SK-N-SH treated with all-trans-retinoic acid at 6 μM for 48 hours (cell line): ENCODE data around the gene EIF4E.

Source experiments
- ATAC-seq: fragments of 200-7000 bp; cut with Tn5 transposase; 3 replicates; pipeline ENCODE4 v1.9.1; 2020; ENCODE audit warnings: mild to moderate bottlenecking, moderate library complexity
- ARNTL ChIP-seq: fragments of 450-650 bp; formaldehyde crosslinking; IDR thresholded peaks from 2 replicates; pipeline ENCODE4 v1.5.0; 2020; ENCODE audit warnings: low read depth, mild to moderate bottlenecking, moderate library complexity, borderline replicate concordance
- BACH2 ChIP-seq: fragments of 250-450 bp; sonication (Bioruptor Pico); IDR thresholded peaks from 2 replicates; pipeline ENCODE4 v1.9.0; 2021; ENCODE audit warnings: mild to moderate bottlenecking, borderline replicate concordance
- CSDC2 ChIP-seq: fragments of 250-450 bp; sonication (Bioruptor Pico); IDR thresholded peaks from 2 replicates; pipeline ENCODE4 v1.5.0; 2020; ENCODE audit warnings: mild to moderate bottlenecking, moderate library complexity
- ESRRG ChIP-seq: fragments of 250-450 bp; sonication (Bioruptor Pico); IDR thresholded peaks from 2 replicates; pipeline ENCODE4 v1.6.1; 2021; ENCODE audit warnings: mild to moderate bottlenecking
- GLIS3 ChIP-seq: fragments of 250-450 bp; sonication (Bioruptor Pico); IDR thresholded peaks from 2 replicates; pipeline ENCODE4 v1.5.0; 2020; ENCODE audit warnings: mild to moderate bottlenecking, moderate library complexity
- ISL1 ChIP-seq: fragments of 250-450 bp; sonication (Bioruptor Pico); IDR thresholded peaks from 2 replicates; pipeline ENCODE4 v2.1.2; 2022; ENCODE audit warnings: mild to moderate bottlenecking, moderate library complexity
- OSR1 ChIP-seq: fragments of 250-450 bp; sonication (Bioruptor Pico); IDR thresholded peaks from 2 replicates; pipeline ENCODE4 v1.8.0; 2022; ENCODE audit warnings: moderate library complexity, mild to moderate bottlenecking, inconsistent platforms
- PPARA ChIP-seq: fragments of 250-450 bp; sonication (Bioruptor Pico); IDR thresholded peaks from 2 replicates; pipeline ENCODE4 v1.5.0; 2020; ENCODE audit warnings: mild to moderate bottlenecking, borderline replicate concordance
- RARB ChIP-seq: fragments of 250-450 bp; sonication (Bioruptor Pico); IDR thresholded peaks from 2 replicates; pipeline ENCODE4 v1.8.0; 2021; ENCODE audit warnings: mild to moderate bottlenecking, moderate library complexity
- SNAI2 ChIP-seq: fragments of 250-450 bp; sonication (Bioruptor Pico); IDR thresholded peaks from 2 replicates; pipeline ENCODE4 v1.5.0; 2020; ENCODE audit warnings: mild to moderate bottlenecking, moderate library complexity
- TCF4 ChIP-seq: fragments of 250-450 bp; sonication (Bioruptor Pico); IDR thresholded peaks from 2 replicates; pipeline ENCODE4 v1.8.0; 2021; ENCODE audit warnings: mild to moderate bottlenecking, moderate library complexity, borderline replicate concordance
- ZC3H10 ChIP-seq: fragments of 250-450 bp; sonication (Bioruptor Pico); IDR thresholded peaks from 2 replicates; pipeline ENCODE4 v1.5.1; 2021; ENCODE audit warnings: mild to moderate bottlenecking, moderate library complexity
- ZFP3 ChIP-seq: fragments of 250-450 bp; sonication (Bioruptor Pico); IDR thresholded peaks from 2 replicates; pipeline ENCODE4 v1.5.0; 2020; ENCODE audit warnings: mild to moderate bottlenecking, moderate library complexity
- ZFP30 ChIP-seq: fragments of 450-650 bp; formaldehyde crosslinking; IDR thresholded peaks from 2 replicates; pipeline ENCODE4 v1.5.0; 2022; ENCODE audit warnings: mild to moderate bottlenecking, moderate library complexity
- ZNF565 ChIP-seq: fragments of 450-650 bp; formaldehyde crosslinking; conservative IDR thresholded peaks from 2 replicates; pipeline ENCODE4 v1.5.0; 2020; ENCODE audit warnings: low read depth, mild to moderate bottlenecking, moderate library complexity
- ZNF70 ChIP-seq: fragments of 450-650 bp; formaldehyde crosslinking; IDR thresholded peaks from 2 replicates; pipeline ENCODE4 v1.5.0; 2020; ENCODE audit warnings: mild to moderate bottlenecking, moderate library complexity
- ZNF8 ChIP-seq: fragments of 450-650 bp; formaldehyde crosslinking; IDR thresholded peaks from 2 replicates; pipeline ENCODE4 v1.5.0; 2020; ENCODE audit warnings: mild to moderate bottlenecking, moderate library complexity
- TF ChIP-seq, protein P1 (sequence below): fragments of 250-450 bp; sonication (Bioruptor Pico); IDR thresholded peaks from 2 replicates; pipeline ENCODE4 v1.5.0; 2020; ENCODE audit warnings: mild to moderate bottlenecking, moderate library complexity
- TF ChIP-seq, protein P2 (sequence below): fragments of 250-450 bp; sonication (Bioruptor Pico); IDR thresholded peaks from 2 replicates; pipeline ENCODE4 v1.5.1; 2020; ENCODE audit warnings: low read depth, mild to moderate bottlenecking, moderate library complexity
- TF ChIP-seq, protein P3 (sequence below): fragments of 250-450 bp; sonication (Bioruptor Pico); IDR thresholded peaks from 2 replicates; pipeline ENCODE4 v1.5.1; 2021; ENCODE audit warnings: mild to moderate bottlenecking, moderate library complexity
- TF ChIP-seq, protein P4 (sequence below): fragments of 250-450 bp; sonication (Bioruptor Pico); IDR thresholded peaks from 2 replicates; pipeline ENCODE4 v1.8.0; 2020; ENCODE audit warnings: mild to moderate bottlenecking, moderate library complexity, borderline replicate concordance
- TF ChIP-seq, protein P5 (sequence below): fragments of 250-450 bp; sonication (Bioruptor Pico); IDR thresholded peaks from 2 replicates; pipeline ENCODE4 v1.8.0; 2021; ENCODE audit warnings: low read depth, mild to moderate bottlenecking, moderate library complexity, borderline replicate concordance

EIF4E gene

DNA sequence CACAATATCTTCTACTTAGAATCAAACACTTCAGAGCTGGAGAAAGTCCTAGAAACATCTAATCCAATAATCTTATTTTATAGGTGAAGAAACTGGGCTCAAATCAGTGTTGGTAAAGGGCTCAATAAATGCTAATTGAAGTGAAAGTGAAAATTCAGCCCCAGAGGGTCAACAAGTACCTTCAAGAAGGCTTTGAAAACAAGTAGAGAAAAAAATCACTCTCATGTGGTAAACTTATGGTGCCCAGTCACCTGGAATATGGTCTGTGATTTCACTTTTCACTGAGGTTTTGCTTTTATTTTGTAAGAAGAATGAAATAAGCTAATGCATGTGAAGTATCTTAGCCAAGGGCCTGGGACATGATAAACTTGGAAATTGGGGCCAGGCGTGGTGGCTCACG is 29.1 kb upstream of the EIF4E start:
- ATAC-seq: no peak
- TF ChIP-seq ISL1 (CRISPR knock-in tag): no peak
- TF ChIP-seq ZFP3 (CRISPR knock-in tag): no peak
- no peak for TF ChIP-seq SNAI2 (CRISPR knock-in tag)
- TF ChIP-seq, protein P1, sequence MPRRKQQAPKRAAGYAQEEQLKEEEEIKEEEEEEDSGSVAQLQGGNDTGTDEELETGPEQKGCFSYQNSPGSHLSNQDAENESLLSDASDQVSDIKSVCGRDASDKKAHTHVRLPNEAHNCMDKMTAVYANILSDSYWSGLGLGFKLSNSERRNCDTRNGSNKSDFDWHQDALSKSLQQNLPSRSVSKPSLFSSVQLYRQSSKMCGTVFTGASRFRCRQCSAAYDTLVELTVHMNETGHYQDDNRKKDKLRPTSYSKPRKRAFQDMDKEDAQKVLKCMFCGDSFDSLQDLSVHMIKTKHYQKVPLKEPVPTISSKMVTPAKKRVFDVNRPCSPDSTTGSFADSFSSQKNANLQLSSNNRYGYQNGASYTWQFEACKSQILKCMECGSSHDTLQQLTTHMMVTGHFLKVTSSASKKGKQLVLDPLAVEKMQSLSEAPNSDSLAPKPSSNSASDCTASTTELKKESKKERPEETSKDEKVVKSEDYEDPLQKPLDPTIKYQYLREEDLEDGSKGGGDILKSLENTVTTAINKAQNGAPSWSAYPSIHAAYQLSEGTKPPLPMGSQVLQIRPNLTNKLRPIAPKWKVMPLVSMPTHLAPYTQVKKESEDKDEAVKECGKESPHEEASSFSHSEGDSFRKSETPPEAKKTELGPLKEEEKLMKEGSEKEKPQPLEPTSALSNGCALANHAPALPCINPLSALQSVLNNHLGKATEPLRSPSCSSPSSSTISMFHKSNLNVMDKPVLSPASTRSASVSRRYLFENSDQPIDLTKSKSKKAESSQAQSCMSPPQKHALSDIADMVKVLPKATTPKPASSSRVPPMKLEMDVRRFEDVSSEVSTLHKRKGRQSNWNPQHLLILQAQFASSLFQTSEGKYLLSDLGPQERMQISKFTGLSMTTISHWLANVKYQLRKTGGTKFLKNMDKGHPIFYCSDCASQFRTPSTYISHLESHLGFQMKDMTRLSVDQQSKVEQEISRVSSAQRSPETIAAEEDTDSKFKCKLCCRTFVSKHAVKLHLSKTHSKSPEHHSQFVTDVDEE (CRISPR knock-in tag): no peak
- TF ChIP-seq, protein P2, sequence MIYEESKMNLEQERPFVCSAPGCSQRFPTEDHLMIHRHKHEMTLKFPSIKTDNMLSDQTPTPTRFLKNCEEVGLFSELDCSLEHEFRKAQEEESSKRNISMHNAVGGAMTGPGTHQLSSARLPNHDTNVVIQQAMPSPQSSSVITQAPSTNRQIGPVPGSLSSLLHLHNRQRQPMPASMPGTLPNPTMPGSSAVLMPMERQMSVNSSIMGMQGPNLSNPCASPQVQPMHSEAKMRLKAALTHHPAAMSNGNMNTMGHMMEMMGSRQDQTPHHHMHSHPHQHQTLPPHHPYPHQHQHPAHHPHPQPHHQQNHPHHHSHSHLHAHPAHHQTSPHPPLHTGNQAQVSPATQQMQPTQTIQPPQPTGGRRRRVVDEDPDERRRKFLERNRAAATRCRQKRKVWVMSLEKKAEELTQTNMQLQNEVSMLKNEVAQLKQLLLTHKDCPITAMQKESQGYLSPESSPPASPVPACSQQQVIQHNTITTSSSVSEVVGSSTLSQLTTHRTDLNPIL (CRISPR knock-in tag): no peak
- TF ChIP-seq, protein P3, sequence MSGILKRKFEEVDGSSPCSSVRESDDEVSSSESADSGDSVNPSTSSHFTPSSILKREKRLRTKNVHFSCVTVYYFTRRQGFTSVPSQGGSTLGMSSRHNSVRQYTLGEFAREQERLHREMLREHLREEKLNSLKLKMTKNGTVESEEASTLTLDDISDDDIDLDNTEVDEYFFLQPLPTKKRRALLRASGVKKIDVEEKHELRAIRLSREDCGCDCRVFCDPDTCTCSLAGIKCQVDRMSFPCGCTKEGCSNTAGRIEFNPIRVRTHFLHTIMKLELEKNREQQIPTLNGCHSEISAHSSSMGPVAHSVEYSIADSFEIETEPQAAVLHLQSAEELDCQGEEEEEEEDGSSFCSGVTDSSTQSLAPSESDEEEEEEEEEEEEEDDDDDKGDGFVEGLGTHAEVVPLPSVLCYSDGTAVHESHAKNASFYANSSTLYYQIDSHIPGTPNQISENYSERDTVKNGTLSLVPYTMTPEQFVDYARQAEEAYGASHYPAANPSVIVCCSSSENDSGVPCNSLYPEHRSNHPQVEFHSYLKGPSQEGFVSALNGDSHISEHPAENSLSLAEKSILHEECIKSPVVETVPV (CRISPR knock-in tag): no peak
- no peak for TF ChIP-seq ZNF8 (CRISPR knock-in tag)
- no peak for TF ChIP-seq ZNF565
- no peak for TF ChIP-seq ESRRG (CRISPR knock-in tag)
- TF ChIP-seq, protein P4, sequence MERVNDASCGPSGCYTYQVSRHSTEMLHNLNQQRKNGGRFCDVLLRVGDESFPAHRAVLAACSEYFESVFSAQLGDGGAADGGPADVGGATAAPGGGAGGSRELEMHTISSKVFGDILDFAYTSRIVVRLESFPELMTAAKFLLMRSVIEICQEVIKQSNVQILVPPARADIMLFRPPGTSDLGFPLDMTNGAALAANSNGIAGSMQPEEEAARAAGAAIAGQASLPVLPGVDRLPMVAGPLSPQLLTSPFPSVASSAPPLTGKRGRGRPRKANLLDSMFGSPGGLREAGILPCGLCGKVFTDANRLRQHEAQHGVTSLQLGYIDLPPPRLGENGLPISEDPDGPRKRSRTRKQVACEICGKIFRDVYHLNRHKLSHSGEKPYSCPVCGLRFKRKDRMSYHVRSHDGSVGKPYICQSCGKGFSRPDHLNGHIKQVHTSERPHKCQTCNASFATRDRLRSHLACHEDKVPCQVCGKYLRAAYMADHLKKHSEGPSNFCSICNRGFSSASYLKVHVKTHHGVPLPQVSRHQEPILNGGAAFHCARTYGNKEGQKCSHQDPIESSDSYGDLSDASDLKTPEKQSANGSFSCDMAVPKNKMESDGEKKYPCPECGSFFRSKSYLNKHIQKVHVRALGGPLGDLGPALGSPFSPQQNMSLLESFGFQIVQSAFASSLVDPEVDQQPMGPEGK (CRISPR knock-in tag): no peak
- TF ChIP-seq ZNF70 (CRISPR knock-in tag): no peak
- TF ChIP-seq RARB (CRISPR knock-in tag): no peak
- TF ChIP-seq, protein P5, sequence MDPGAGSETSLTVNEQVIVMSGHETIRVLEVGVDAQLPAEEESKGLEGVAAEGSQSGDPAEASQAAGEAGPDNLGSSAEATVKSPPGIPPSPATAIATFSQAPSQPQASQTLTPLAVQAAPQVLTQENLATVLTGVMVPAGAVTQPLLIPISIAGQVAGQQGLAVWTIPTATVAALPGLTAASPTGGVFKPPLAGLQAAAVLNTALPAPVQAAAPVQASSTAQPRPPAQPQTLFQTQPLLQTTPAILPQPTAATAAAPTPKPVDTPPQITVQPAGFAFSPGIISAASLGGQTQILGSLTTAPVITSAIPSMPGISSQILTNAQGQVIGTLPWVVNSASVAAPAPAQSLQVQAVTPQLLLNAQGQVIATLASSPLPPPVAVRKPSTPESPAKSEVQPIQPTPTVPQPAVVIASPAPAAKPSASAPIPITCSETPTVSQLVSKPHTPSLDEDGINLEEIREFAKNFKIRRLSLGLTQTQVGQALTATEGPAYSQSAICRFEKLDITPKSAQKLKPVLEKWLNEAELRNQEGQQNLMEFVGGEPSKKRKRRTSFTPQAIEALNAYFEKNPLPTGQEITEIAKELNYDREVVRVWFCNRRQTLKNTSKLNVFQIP: no peak
- TF ChIP-seq ARNTL (CRISPR knock-in tag): no peak
- no peak for TF ChIP-seq ZC3H10
- TF ChIP-seq CSDC2 (CRISPR knock-in tag): no peak
- TF ChIP-seq TCF4 (CRISPR knock-in tag): no peak
- no peak for TF ChIP-seq BACH2 (CRISPR knock-in tag)
- no peak for TF ChIP-seq GLIS3
- no peak for TF ChIP-seq PPARA (CRISPR knock-in tag)
- TF ChIP-seq, all 23 proteins: peak for 0

DNA sequence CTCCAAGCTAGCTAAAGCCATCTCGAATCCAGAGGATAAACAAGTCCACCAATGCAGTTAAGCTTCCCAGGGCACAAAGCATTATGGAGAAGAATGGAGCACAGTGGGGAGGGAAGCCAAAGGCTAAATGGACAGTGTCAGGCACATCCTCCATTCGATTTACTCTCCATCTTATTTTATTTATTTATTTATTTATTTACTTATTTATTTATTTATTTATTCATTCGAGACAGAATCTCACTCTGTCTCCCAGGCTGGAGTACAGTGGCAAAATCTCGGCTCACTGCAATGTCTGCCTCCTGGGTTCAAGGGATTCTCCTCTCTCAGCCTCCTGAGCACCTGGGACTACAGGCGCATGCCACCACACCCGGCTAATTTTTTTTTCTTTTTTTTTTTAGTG is 26.3 kb upstream of the EIF4E start:
- no peak for TF ChIP-seq CSDC2 (CRISPR knock-in tag)
- no peak for TF ChIP-seq OSR1
- TF ChIP-seq TCF4 (CRISPR knock-in tag): no peak
- TF ChIP-seq GLIS3: no peak
- TF ChIP-seq PPARA (CRISPR knock-in tag): no peak
- TF ChIP-seq ARNTL (CRISPR knock-in tag): no peak
- no peak for TF ChIP-seq ZNF8 (CRISPR knock-in tag)
- TF ChIP-seq ESRRG (CRISPR knock-in tag): no peak
- TF ChIP-seq RARB (CRISPR knock-in tag): no peak
- no peak for TF ChIP-seq SNAI2 (CRISPR knock-in tag)
- no peak for TF ChIP-seq ISL1 (CRISPR knock-in tag)
- no peak for TF ChIP-seq ZFP30 (CRISPR knock-in tag)
- no peak for TF ChIP-seq BACH2 (CRISPR knock-in tag)
- no peak for TF ChIP-seq ZC3H10
- no peak for TF ChIP-seq ZNF565
- no peak for TF ChIP-seq ZFP3 (CRISPR knock-in tag)
- TF ChIP-seq, protein P1 (CRISPR knock-in tag): no peak
- ATAC-seq: no peak
